GM12878 (cell line): ENCODE data around the gene NASP. TPM values are rescaled to one million over a fixed set of nuclear protein-coding genes. Genes with fewer than 3 reads are reported as not detected.

Source experiments
- ATAC-seq: fragments of 200-7000 bp; cut with Tn5 transposase; 3 replicates; pipeline ENCODE4 v1.9.1; 2020; ENCODE audit warnings: mild to moderate bottlenecking, moderate library complexity
- BruUV-seq: library from RNA; stranded (reverse); fragments of 400-500 nt; replicated peaks from 2 replicates; lab custom pipeline; 2021; lab: Mats Ljungman, UMichigan
- CTCF ChIA-PET: fragments of 300-600 bp; sonication (Branson Sonifier 250); formaldehyde crosslinking; extraction: SDS; loops from one replicate; lab custom pipeline; 2021; ENCODE audit warnings: inconsistent platforms; lab: Yijun Ruan, JAX
- POLR2A ChIA-PET: fragments of 350-600 bp; formaldehyde crosslinking; extraction: SDS; loops from one replicate; lab custom pipeline; 2021; ENCODE audit warnings: inconsistent platforms; lab: Charles Lee
- RAD21 ChIA-PET: fragments of 300-600 bp; sonication (Branson Sonifier 250); formaldehyde crosslinking; loops from one replicate; lab custom pipeline; 2023; ENCODE audit warnings: antibody characterized with exemption; ENCODE audit not compliant: unreplicated experiment; lab: Charles Lee
- SMC1A ChIA-PET: fragments of 300-600 bp; sonication (Branson Sonifier 250); formaldehyde crosslinking; loops from one replicate; lab custom pipeline; 2023; ENCODE audit not compliant: unreplicated experiment, uncharacterized antibody; lab: Charles Lee
- DNase-seq: peaks from one replicate; pipeline ENCODE4 v3.0.0-alpha.2; 2011; ENCODE audit warnings: low read depth, low spot score
- FAIRE-seq: peaks from 3 replicates; lab custom pipeline; 2011; peaks lifted over from hg19 to GRCh38; lab: Jason Lieb, UNC
- H2AFZ ChIP-seq: 2 replicates; pipeline ENCODE4 v1.6.0; 2011; ENCODE audit warnings: low read depth, low read length, control low read depth; ENCODE audit not compliant: control insufficient read depth
- H3K27ac ChIP-seq: 2 replicates; pipeline ENCODE4 v1.5.1; 2011; ENCODE audit warnings: control low read depth; ENCODE audit not compliant: control insufficient read depth, insufficient read depth
- H3K27me3 ChIP-seq, 2 experiments: replicated peaks in 1 of 2; 2 replicates each; pipeline versions ENCODE4 v1.6.0 to v1.6.1; 2011; ENCODE audit warnings: low read length in 1 of 2; ENCODE audit not compliant: control insufficient read depth in 2 of 2, insufficient read depth in 2 of 2
- H3K36me3 ChIP-seq, 2 experiments: 2 replicates each; pipeline ENCODE4 v1.5.1; 2011; ENCODE audit warnings: low read length in 1 of 2; ENCODE audit not compliant: control insufficient read depth in 2 of 2, insufficient read depth in 2 of 2
- H3K4me1 ChIP-seq: 2 replicates; pipeline ENCODE4 v1.6.1; 2011; ENCODE audit warnings: mild to moderate bottlenecking, low read length, moderate library complexity, mixed read lengths; ENCODE audit not compliant: control insufficient read depth, insufficient read depth
- H3K4me2 ChIP-seq: 2 replicates; pipeline ENCODE4 v1.6.0; 2011; ENCODE audit warnings: control low read depth; ENCODE audit not compliant: control insufficient read depth, insufficient read depth
- H3K4me3 ChIP-seq: fragments of 200-600 bp; sonication (generic); 2 replicates; pipeline ENCODE4 v1.5.1; 2016
- H3K79me2 ChIP-seq: 2 replicates; pipeline ENCODE4 v1.6.0; 2011; ENCODE audit warnings: low read length; ENCODE audit not compliant: control insufficient read depth, insufficient read depth
- H3K9ac ChIP-seq: 2 replicates; pipeline ENCODE4 v1.8.0; 2011; ENCODE audit warnings: low read length, control low read depth, mixed read lengths; ENCODE audit not compliant: control insufficient read depth, insufficient read depth
- H3K9me3 ChIP-seq: replicated peaks from 3 replicates; pipeline ENCODE4 v1.5.1; 2011; ENCODE audit warnings: mild to moderate bottlenecking, low read length; ENCODE audit not compliant: control insufficient read depth, insufficient read depth
- H4K20me1 ChIP-seq: 2 replicates; pipeline ENCODE4 v1.6.0; 2011; ENCODE audit not compliant: control insufficient read depth, insufficient read depth
- ATF7 ChIP-seq: fragments of 450-650 bp; IDR thresholded peaks from 2 replicates; pipeline ENCODE4 v1.6.1; 2016; ENCODE audit warnings: low read depth, mild to moderate bottlenecking
- GABPA ChIP-seq: IDR thresholded peaks from 2 replicates; pipeline ENCODE4 v1.6.1; 2014; ENCODE audit warnings: antibody characterized with exemption, low read depth, mild to moderate bottlenecking, inconsistent platforms
- MEF2A ChIP-seq: IDR thresholded peaks from 2 replicates; pipeline ENCODE4 v1.6.1; 2011; ENCODE audit warnings: low read depth, mild to moderate bottlenecking, low read length, moderate library complexity; ENCODE audit not compliant: insufficient read depth
- NBN ChIP-seq: fragments of 450-650 bp; IDR thresholded peaks from 2 replicates; pipeline ENCODE4 v1.6.1; 2016
- NFYA ChIP-seq: IDR thresholded peaks from 2 replicates; pipeline ENCODE4 v1.6.1; 2011; ENCODE audit warnings: low read depth, mild to moderate bottlenecking, low read length, improper control_type of control experiment, borderline replicate concordance
- NR2C1 ChIP-seq: fragments of 450-650 bp; IDR thresholded peaks from 2 replicates; pipeline ENCODE4 v1.6.1; 2017; ENCODE audit warnings: antibody characterized with exemption, mild to moderate bottlenecking, moderate library complexity
- POLR2AphosphoS2 ChIP-seq: IDR thresholded peaks from 2 replicates; pipeline ENCODE4 v1.6.1; 2011; ENCODE audit warnings: low read depth, mild to moderate bottlenecking, low read length, improper control_type of control experiment, moderate library complexity
- SMAD1 ChIP-seq: fragments of 450-650 bp; IDR thresholded peaks from 2 replicates; pipeline ENCODE4 v1.6.1; 2018; ENCODE audit warnings: mild to moderate bottlenecking, low read depth; ENCODE audit not compliant: partially characterized antibody
- TCF7 ChIP-seq: IDR thresholded peaks from 2 replicates; pipeline ENCODE4 v1.6.1; 2014; ENCODE audit warnings: antibody characterized with exemption, borderline replicate concordance
- ZNF384 ChIP-seq: IDR thresholded peaks from 2 replicates; pipeline ENCODE4 v1.6.1; 2012; ENCODE audit warnings: low read depth, mild to moderate bottlenecking, low read length, improper control_type of control experiment, borderline replicate concordance
- WGBS: methylation state at CpG from one replicate; pipeline ENCODE4 v1.1.6; 2016; ENCODE audit warnings: low lambda C conversion rate; ENCODE audit not compliant: insufficient replicate concordance, insufficient coverage; ENCODE audit errors: missing lambda C conversion rate; 5-methylcytosine and 5-hydroxymethylcytosine counted together
- in situ Hi-C: fragments of 300-500 bp; cut with MboI; formaldehyde crosslinking; loops from 9 replicates; pipeline ENCODE4 v1.14.3; 2018; ENCODE audit warnings: mixed read lengths
- intact Hi-C: fragments of 100-400 bp; cut with micrococcal nuclease; formaldehyde crosslinking; loops from one replicate; pipeline ENCODE4 v1.14.2; 2022; ENCODE audit not compliant: unreplicated experiment
- polyA plus RNA-seq, 11 experiments: library from polyadenylated mRNA; depleted of rRNA in 4 of 11; unstranded in 6 of 11; stranded (reverse) in 5 of 11; fragments of >200 nt; fragmentation: Nextera tagmentation in 4 of 11; fragmentation: Illumina TruSeq in 1 of 11; extraction: Ambion mirVana in 4 of 11; extraction: Trizol in 1 of 11; gene quantifications; 1 replicate in 1 of 11; 2 replicates in 10 of 11; pipeline versions ENCODE4 v1.2.1 to v1.2.3, GENCODE V29; 2011 to 2016; ENCODE audit warnings: inconsistent platforms in 2 of 11, missing spikeins in 2 of 11, low read depth in 1 of 11
- total RNA-seq, 4 experiments: library from RNA; depleted of rRNA in 3 of 4; stranded (reverse); fragments of >200 nt in 3 of 4; fragmentation: Illumina TruSeq in 1 of 4; extraction: Trizol in 1 of 4; gene quantifications; 2 replicates each; pipeline versions ENCODE4 v1.2.1 to v1.2.3, GENCODE V29; 2013 to 2021
- TF ChIP-seq, protein P1 (sequence below): IDR thresholded peaks from 2 replicates; pipeline ENCODE4 v1.6.1; 2011; ENCODE audit warnings: low read depth, low read length, improper control_type of control experiment, borderline replicate concordance
- TF ChIP-seq, protein P2 (sequence below): IDR thresholded peaks from 2 replicates; pipeline ENCODE4 v1.6.1; 2012; ENCODE audit warnings: low read depth, low read length, improper control_type of control experiment
- TF ChIP-seq, protein P3 (sequence below): fragments of 450-650 bp; IDR thresholded peaks from 2 replicates; pipeline ENCODE4 v1.6.1; 2018; ENCODE audit warnings: borderline replicate concordance, mild to moderate bottlenecking; ENCODE audit not compliant: partially characterized antibody
- TF ChIP-seq, protein P4 (sequence below): IDR thresholded peaks from 2 replicates; pipeline ENCODE4 v1.6.1; 2012; ENCODE audit warnings: low read depth, low read length, improper control_type of control experiment

Gene NASP
- total and polyA plus RNA-seq, 10 of the 15 experiments (the other 5 are each of a cell fraction or from before 2014, with no cell fraction given): 111 to 321 (median 205) TPM

DNA sequence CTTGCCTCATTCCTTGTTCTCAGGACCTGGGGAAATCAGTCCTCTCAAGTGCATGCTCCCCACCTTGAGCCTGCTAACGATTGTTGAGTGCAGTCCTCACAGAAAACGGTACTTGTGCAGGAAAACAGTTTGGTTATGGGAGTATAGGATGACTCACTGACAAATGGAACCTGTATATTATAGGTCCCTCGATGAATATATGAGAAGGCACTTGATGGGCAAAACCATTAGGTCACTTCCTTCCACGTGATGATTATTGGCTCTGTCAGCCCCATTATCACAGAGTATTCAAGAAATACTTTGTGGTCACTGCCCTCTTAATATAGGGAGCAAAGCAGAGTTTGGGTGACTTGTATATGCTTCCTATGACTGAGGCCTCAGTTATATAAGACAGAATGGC, 33.8 kb downstream of the NASP start:
- Histone ChIP-seq H3K4me2 (no peak overlapping the region), H3K9ac (no peak overlapping the region), H4K20me1 (no peaks in the 10 kb centered on the region; the same call in none of the 2 replicates), H3K36me3 (peaks cover 14 to 51% of the 10 kb centered on the region in 2 experiments), H3K27me3 (no peaks in the 10 kb centered on the region), H3K27ac (no peak overlapping the region), H3K9me3 (no peaks in the 10 kb centered on the region), H3K4me1 (peaks cover 5% of the 10 kb centered on the region), H3K79me2 (no peaks in the 10 kb centered on the region), H2AFZ (no peak overlapping the region), H3K4me3 (no peak overlapping the region)
- ChIA-PET CTCF (no interaction called here), RAD21 (no interaction called here), POLR2A (no interaction called here), SMC1A (no interaction called here)
- no peak for FAIRE-seq
- intact Hi-C loops: no loop called here
- 51% methylated on average over 4 of the region's 4 CpGs for WGBS
- ATAC-seq: no peak
- no TSS peak for BruUV-seq
- in situ Hi-C loops: no loop called here
- TF ChIP-seq GABPA (no peak), NR2C1 (no peak), NFYA (no peak), SMAD1 (no peak), MEF2A (no peak), NBN (no peak), POLR2AphosphoS2 (no peak), ATF7 (no peak), TCF7 (no peak), ZNF384 (no peak)
- TF ChIP-seq, protein P1, sequence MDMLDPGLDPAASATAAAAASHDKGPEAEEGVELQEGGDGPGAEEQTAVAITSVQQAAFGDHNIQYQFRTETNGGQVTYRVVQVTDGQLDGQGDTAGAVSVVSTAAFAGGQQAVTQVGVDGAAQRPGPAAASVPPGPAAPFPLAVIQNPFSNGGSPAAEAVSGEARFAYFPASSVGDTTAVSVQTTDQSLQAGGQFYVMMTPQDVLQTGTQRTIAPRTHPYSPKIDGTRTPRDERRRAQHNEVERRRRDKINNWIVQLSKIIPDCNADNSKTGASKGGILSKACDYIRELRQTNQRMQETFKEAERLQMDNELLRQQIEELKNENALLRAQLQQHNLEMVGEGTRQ: no peak
- TF ChIP-seq, protein P2, sequence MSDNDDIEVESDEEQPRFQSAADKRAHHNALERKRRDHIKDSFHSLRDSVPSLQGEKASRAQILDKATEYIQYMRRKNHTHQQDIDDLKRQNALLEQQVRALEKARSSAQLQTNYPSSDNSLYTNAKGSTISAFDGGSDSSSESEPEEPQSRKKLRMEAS: no peak
- TF ChIP-seq, protein P3, sequence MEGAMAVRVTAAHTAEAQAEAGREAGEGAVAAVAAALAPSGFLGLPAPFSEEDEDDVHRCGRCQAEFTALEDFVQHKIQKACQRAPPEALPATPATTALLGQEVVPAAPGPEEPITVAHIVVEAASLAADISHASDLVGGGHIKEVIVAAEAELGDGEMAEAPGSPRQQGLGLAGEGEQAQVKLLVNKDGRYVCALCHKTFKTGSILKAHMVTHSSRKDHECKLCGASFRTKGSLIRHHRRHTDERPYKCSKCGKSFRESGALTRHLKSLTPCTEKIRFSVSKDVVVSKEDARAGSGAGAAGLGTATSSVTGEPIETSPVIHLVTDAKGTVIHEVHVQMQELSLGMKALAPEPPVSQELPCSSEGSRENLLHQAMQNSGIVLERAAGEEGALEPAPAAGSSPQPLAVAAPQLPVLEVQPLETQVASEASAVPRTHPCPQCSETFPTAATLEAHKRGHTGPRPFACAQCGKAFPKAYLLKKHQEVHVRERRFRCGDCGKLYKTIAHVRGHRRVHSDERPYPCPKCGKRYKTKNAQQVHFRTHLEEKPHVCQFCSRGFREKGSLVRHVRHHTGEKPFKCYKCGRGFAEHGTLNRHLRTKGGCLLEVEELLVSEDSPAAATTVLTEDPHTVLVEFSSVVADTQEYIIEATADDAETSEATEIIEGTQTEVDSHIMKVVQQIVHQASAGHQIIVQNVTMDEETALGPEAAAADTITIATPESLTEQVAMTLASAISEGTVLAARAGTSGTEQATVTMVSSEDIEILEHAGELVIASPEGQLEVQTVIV: no peak
- TF ChIP-seq, protein P4, sequence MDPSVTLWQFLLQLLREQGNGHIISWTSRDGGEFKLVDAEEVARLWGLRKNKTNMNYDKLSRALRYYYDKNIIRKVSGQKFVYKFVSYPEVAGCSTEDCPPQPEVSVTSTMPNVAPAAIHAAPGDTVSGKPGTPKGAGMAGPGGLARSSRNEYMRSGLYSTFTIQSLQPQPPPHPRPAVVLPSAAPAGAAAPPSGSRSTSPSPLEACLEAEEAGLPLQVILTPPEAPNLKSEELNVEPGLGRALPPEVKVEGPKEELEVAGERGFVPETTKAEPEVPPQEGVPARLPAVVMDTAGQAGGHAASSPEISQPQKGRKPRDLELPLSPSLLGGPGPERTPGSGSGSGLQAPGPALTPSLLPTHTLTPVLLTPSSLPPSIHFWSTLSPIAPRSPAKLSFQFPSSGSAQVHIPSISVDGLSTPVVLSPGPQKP: no peak
- no peak for DNase-seq
